GM12892 (cell line): Measurements from ENCODE around the gene OTUD5.

Source experiments
- POLR2AphosphoS5 ChIP-seq: IDR thresholded peaks from 2 replicates; pipeline ENCODE4 v1.6.1; 2011; ENCODE audit warnings: low read depth, low read length, control low read depth
- TAF1 ChIP-seq: IDR thresholded peaks from 2 replicates; pipeline ENCODE4 v1.6.1; 2011; ENCODE audit warnings: low read depth, mild to moderate bottlenecking, control low read depth, low read length, borderline replicate concordance

GRCh38 chrX:48983896-48984295, 26.5 kb upstream of the OTUD5 start:
- TF ChIP-seq TAF1, result no peak
- no peak for TF ChIP-seq POLR2AphosphoS5
